ENCODE measurements around the gene TANC1. TPM values are rescaled to one million over a fixed set of nuclear protein-coding genes. Genes with fewer than 3 reads are reported as not detected.

Gene TANC1
- total RNA-seq, 2 experiments from 2014 or later, result 0.70 to 0.92 TPM

DNA sequence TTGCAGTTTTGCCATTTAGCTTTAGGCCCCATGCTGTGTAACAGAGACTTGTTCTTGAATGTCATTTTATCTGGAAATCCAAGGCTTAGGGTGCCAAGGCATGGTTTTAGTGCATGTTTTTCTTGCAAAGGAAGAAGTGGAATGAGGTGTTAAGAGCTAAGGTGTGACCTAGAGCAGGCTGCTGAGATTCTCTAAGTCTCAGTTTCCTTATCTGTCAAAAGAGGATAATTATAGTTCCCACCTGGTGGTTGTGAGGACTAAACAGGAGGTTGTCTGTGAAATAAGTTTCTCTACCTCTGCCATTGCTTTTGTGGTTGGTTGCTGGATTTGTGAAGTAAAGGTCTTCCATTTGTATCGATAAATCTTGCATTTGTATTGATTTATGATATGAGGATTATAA, 82.0 kb downstream of the TANC1 start:
- no peak for ATAC-seq
- Mint-ChIP-seq H3K4me3 (no peak overlapping the region), H3K36me3 (ENCODE audit: low read depth) (no peaks in the 10 kb centered on the region), H3K4me1 (ENCODE audit: low read depth) (no peaks in the 10 kb centered on the region), H3K27me3 (no peaks in the 10 kb centered on the region), H3K27ac (no peak overlapping the region), H3K9me3 (no peaks in the 10 kb centered on the region)
- ChIA-PET CTCF (interaction anchor here (1.1 to 1.6 kb wide), 2 partner anchors 15 to 17 kb away, joined by 3 to 4 read pairs; no protein-coding TSS in a partner anchor), POLR2A (no interaction called here)
- TF ChIP-seq CTCF (IDR thresholded peaks at IDR 0.05), result no peak
- no peak for DNase-seq
- intact Hi-C loops (cut with micrococcal nuclease), result no loop called here

DNA sequence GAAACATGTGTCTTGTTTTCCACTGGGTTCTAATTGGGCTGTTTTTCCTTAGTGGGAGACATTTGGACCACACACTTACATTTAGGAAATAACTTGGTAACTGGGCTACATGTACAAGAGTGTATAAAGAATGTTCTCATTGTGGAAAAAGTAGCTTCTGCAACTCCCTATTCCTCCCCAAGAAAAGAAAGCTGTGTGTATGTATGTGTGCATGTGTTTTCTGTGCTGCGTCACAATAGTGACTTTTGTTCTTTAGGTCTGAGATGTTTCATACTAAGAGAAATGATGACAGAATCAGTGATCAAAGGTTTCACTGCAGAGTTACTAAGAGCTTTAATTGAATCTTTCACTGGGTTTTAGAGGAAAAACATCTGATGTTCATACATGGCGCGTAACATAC, 82.7 kb downstream of the TANC1 start:
- CTCF ChIA-PET, result no interaction called here
- H3K9me3 Mint-ChIP-seq, result no peaks in the 10 kb centered on the region
- POLR2A ChIA-PET, result no interaction called here
- no peak for ATAC-seq
- no peaks in the 10 kb centered on the region for H3K4me1 Mint-ChIP-seq (ENCODE audit: low read depth)
- H3K4me3 Mint-ChIP-seq, result no peak overlapping the region
- H3K36me3 Mint-ChIP-seq (ENCODE audit: low read depth), result no peaks in the 10 kb centered on the region
- intact Hi-C loops (cut with micrococcal nuclease), result no loop called here
- DNase-seq, result no peak
- no peak for TF ChIP-seq CTCF (IDR thresholded peaks at IDR 0.05)
- no peak overlapping the region for H3K27ac Mint-ChIP-seq
- H3K27me3 Mint-ChIP-seq, result no peaks in the 10 kb centered on the region

DNA sequence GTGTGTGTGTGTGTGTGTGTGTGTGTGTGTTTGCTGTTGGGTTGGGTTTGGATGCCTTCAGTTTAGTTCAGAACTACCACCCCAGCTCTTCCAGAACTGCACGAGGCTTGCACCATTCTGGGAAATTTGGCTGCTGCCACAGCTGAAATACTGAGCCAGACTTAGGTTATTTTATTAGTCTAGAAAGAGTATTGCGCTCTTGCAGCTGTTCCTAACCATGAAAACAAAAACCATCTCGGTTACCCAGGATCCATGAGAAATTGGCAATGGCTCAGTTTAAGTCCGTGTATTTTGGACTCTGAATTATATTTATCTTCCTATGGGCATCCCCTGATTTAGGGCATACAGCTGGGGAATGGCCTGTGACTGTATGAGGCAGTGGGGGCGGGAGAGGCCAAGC, 83.2 kb downstream of the TANC1 start:
- CTCF ChIA-PET, result no interaction called here
- ATAC-seq (no peak), DNase-seq (no peak)
- POLR2A ChIA-PET, result no interaction called here
- H3K27me3 Mint-ChIP-seq, result no peaks in the 10 kb centered on the region
- intact Hi-C loops (cut with micrococcal nuclease), result no loop called here
- H3K36me3 Mint-ChIP-seq (ENCODE audit: low read depth), result no peaks in the 10 kb centered on the region
- no peaks in the 10 kb centered on the region for H3K4me1 Mint-ChIP-seq (ENCODE audit: low read depth)
- H3K9me3 Mint-ChIP-seq, result no peaks in the 10 kb centered on the region
- no peak overlapping the region for H3K4me3 Mint-ChIP-seq
- TF ChIP-seq CTCF (IDR thresholded peaks at IDR 0.05), result no peak
- no peak overlapping the region for H3K27ac Mint-ChIP-seq

- H3K36me3 Mint-ChIP-seq (ENCODE audit: low read depth), result no peaks in the 10 kb centered on the region
- H3K27ac Mint-ChIP-seq, result no peak overlapping the region
- intact Hi-C loops (cut with micrococcal nuclease), result no loop called here
- ChIA-PET CTCF (no interaction called here), POLR2A (no interaction called here)
- DNase-seq, result no peak
- ATAC-seq, result no peak
- no peak overlapping the region for H3K4me3 Mint-ChIP-seq
- no peaks in the 10 kb centered on the region for H3K9me3 Mint-ChIP-seq
- H3K27me3 Mint-ChIP-seq, result no peaks in the 10 kb centered on the region
- no peak for TF ChIP-seq CTCF (IDR thresholded peaks at IDR 0.05)
- no peaks in the 10 kb centered on the region for H3K4me1 Mint-ChIP-seq (ENCODE audit: low read depth)
Measured at GRCh38 chr2:159052157-159052601, 83.7 kb downstream of the TANC1 start.

DNA sequence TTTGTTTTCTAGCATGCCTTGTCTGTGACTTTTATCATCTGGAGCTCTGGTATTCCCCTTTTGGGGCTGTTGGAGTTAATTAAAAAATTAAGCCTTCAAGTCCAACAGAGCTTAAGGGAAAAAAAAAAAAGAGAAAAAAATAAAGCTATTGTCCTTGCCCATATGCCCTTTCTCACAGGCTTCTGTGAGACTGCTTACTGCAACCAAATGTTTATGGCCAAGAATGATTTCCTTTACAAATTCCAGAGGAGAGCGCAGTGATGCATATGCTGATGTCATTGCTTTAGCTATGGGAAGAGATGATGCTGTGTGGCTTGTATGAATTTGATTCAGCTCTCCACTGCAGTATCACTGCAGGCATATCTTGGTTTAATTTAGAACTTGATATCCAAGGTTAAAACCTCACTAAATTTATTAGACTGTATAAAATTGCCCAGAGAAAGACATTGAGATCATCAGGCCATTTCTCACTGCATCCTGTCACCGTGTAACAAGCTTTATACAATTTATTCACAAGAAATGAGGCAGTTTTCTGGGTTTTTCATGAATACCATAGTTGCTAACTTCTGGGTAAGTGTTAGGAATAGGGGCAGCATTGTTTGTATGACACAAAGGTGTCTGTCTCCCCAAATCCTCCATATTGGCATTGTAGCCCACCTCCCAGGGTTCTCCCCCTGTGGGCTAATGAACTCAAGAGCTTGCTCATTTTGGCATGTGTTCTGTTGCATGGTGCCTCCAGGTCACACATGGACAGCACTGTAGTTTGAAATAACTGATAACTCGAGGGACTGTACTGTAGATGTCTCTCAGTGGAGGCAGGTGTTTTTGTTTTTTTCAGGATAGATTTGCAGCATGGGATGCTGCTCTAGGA, 85.0 kb downstream of the TANC1 start:
- CTCF ChIA-PET, result interaction anchor here (0.7 to 3.3 kb wide), 2 partner anchors 65 to 265 kb away, joined by 3 to 13 read pairs; no protein-coding TSS in a partner anchor
- no peak for ATAC-seq
- H3K36me3 Mint-ChIP-seq (ENCODE audit: low read depth), result no peaks in the 10 kb centered on the region
- H3K4me1 Mint-ChIP-seq (ENCODE audit: low read depth), result no peaks in the 10 kb centered on the region
- TF ChIP-seq CTCF (IDR thresholded peaks at IDR 0.05), result no peak
- H3K27ac Mint-ChIP-seq, result no peak overlapping the region
- DNase-seq, result no peak
- H3K27me3 Mint-ChIP-seq, result no peaks in the 10 kb centered on the region
- H3K4me3 Mint-ChIP-seq, result no peak overlapping the region
- no peaks in the 10 kb centered on the region for H3K9me3 Mint-ChIP-seq
- intact Hi-C loops (cut with micrococcal nuclease), result no loop called here
- POLR2A ChIA-PET, result no interaction called here
